Neural cell (in vitro differentiated cells): ENCODE data around the gene CTLA4. TPM values are rescaled to one million over a fixed set of nuclear protein-coding genes. Genes with fewer than 3 reads are reported as not detected.

Experiments used
- H2AFZ ChIP-seq: fragments of 200-600, 300-800 bp; sonication (generic), shearing (Covaris generic); 2 replicates; pipeline ENCODE4 v1.6.0; 2014; ENCODE audit warnings: low read depth, mild to moderate bottlenecking, antibody characterized with exemption, low read length, moderate library complexity
- H3F3A ChIP-seq: fragments of 200-600 bp; shearing (Covaris generic); 2 replicates; pipeline ENCODE4 v1.6.1; 2016; ENCODE audit warnings: mild to moderate bottlenecking, moderate library complexity, mixed read lengths, antibody characterized with exemption, low read length; ENCODE audit not compliant: insufficient read depth, poor library complexity, severe bottlenecking
- H3K27ac ChIP-seq: fragments of 200-600, 300-800 bp; sonication (generic), shearing (Covaris generic); 2 replicates; pipeline ENCODE4 v1.5.1; 2014; ENCODE audit warnings: mild to moderate bottlenecking, low read length, moderate library complexity
- H3K27me3 ChIP-seq: fragments of 300-800, 200-600 bp; sonication (generic), shearing (Covaris generic); 2 replicates; pipeline ENCODE4 v1.6.0; 2014; ENCODE audit warnings: mild to moderate bottlenecking, low read depth, low read length, moderate library complexity; ENCODE audit not compliant: insufficient read depth
- H3K36me3 ChIP-seq: fragments of 300-800, 200-600 bp; sonication (generic), shearing (Covaris generic); 2 replicates; pipeline ENCODE4 v1.5.1; 2014; ENCODE audit warnings: mild to moderate bottlenecking, antibody characterized with exemption, low read length, moderate library complexity; ENCODE audit not compliant: insufficient read depth
- H3K4me2 ChIP-seq: fragments of 300-800, 200-600 bp; sonication (generic), shearing (Covaris generic); 2 replicates; pipeline ENCODE4 v1.6.0; 2014; ENCODE audit warnings: mild to moderate bottlenecking, low read length
- H3K4me3 ChIP-seq: fragments of 300-800, 200-600 bp; sonication (generic), shearing (Covaris generic); 2 replicates; pipeline ENCODE4 v1.5.1; 2014; ENCODE audit warnings: mild to moderate bottlenecking, low read length, moderate library complexity
- H3K79me2 ChIP-seq: fragments of 200-600 bp; shearing (Covaris generic); replicated peaks from 2 replicates; pipeline ENCODE4 v1.6.0; 2014; ENCODE audit warnings: mild to moderate bottlenecking, low read length, moderate library complexity; ENCODE audit not compliant: insufficient read depth
- H3K9ac ChIP-seq: fragments of 300-800, 200-600 bp; sonication (generic), shearing (Covaris generic); 2 replicates; pipeline ENCODE4 v1.6.1; 2016; ENCODE audit warnings: mild to moderate bottlenecking, low read length, mixed read lengths
- H3K9me2 ChIP-seq: fragments of 200-600 bp; shearing (Covaris generic); 2 replicates; pipeline ENCODE4 v1.6.1; 2016; ENCODE audit warnings: mild to moderate bottlenecking, low read length, mixed read lengths; ENCODE audit not compliant: insufficient read depth
- H3K9me3 ChIP-seq: fragments of 200-600, 300-800 bp; sonication (generic), shearing (Covaris generic); 2 replicates; pipeline ENCODE4 v1.6.1; 2016; ENCODE audit warnings: mild to moderate bottlenecking, mixed run types, low read length, moderate library complexity, mixed read lengths
- H4K20me1 ChIP-seq: fragments of 200-600 bp; shearing (Covaris generic); 2 replicates; pipeline ENCODE4 v1.6.1; 2016; ENCODE audit warnings: mild to moderate bottlenecking, mixed run types; ENCODE audit not compliant: insufficient read depth
- CTCF ChIP-seq: fragments of 450-650 bp; IDR thresholded peaks from 2 replicates; pipeline ENCODE4 v1.5.1; 2014; ENCODE audit warnings: antibody characterized with exemption, mild to moderate bottlenecking, moderate library complexity; ENCODE audit not compliant: poor library complexity, severe bottlenecking
- EP300 ChIP-seq: fragments of 450-650 bp; conservative IDR thresholded peaks from 2 replicates; pipeline ENCODE4 v1.6.1; 2014; ENCODE audit warnings: antibody characterized with exemption, mild to moderate bottlenecking, moderate library complexity; ENCODE audit not compliant: poor library complexity, severe bottlenecking
- EZH2 ChIP-seq: fragments of 200-600, 300-800 bp; shearing (Covaris generic), sonication (generic); IDR thresholded peaks from 2 replicates; pipeline ENCODE4 v1.6.1; 2014; ENCODE audit warnings: antibody characterized with exemption, low read length, borderline replicate concordance, mild to moderate bottlenecking; ENCODE audit not compliant: insufficient read depth, poor library complexity, severe bottlenecking
- MXI1 ChIP-seq: fragments of 450-650 bp; conservative IDR thresholded peaks from 2 replicates; pipeline ENCODE4 v1.6.1; 2014; ENCODE audit warnings: antibody characterized with exemption, mild to moderate bottlenecking; ENCODE audit not compliant: poor library complexity, severe bottlenecking
- POLR2AphosphoS5 ChIP-seq: IDR thresholded peaks from 2 replicates; pipeline ENCODE4 v1.6.1; 2012
- RAD21 ChIP-seq: fragments of 450-650 bp; conservative IDR thresholded peaks from 2 replicates; pipeline ENCODE4 v1.6.1; 2014; ENCODE audit warnings: antibody characterized with exemption, mild to moderate bottlenecking, moderate library complexity
- SMC3 ChIP-seq: fragments of 450-650 bp; conservative IDR thresholded peaks from 2 replicates; pipeline ENCODE4 v1.6.1; 2014; ENCODE audit warnings: antibody characterized with exemption, mild to moderate bottlenecking, moderate library complexity; ENCODE audit not compliant: poor library complexity
- TAF1 ChIP-seq: IDR thresholded peaks from 2 replicates; pipeline ENCODE4 v1.6.1; 2012; ENCODE audit warnings: low read depth
- polyA plus RNA-seq: library from polyadenylated mRNA; depleted of rRNA; stranded (reverse); fragments of >200 nt; gene quantifications from 2 replicates; pipeline ENCODE4 v1.2.3, GENCODE V29; 2014
- TF ChIP-seq, protein P1 (sequence below): IDR thresholded peaks from 2 replicates; pipeline ENCODE4 v1.6.1; 2012; ENCODE audit warnings: borderline replicate concordance

Gene CTLA4
- polyA plus RNA-seq, 1 donor from 2014 or later = not detected

DNA sequence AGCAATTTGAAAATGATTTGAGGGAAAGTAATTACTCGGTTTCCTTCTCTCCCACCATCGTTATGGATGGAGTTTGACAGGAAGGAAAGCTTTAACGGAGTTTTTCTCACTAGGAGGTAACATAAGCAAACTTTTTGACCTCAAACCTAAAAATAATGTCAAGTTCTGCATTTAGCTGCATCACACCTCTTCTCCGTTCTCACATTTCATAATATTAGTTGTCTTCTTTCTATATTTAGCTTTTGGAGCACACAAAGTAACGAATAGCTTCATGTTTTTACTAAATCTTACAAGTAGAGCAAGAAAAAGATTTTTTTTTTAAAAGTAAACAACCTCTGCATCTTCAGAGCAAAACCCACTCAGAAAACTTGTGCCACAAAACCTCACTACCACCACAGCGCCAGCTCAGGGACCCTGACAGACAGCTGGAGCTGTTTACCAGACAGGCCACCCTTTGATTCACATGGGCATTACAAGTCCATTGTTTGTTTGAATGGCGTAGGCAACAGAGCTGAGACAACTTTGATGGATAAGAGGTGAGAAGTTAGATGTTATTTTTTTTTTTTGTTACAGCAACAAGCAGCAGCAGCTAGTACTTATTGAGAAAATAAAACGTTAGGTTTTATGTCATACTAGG lies 47.1 kb downstream of the CTLA4 start:
- no peaks in the 10 kb centered on the region for H3F3A ChIP-seq
- H3K27ac ChIP-seq = no peak overlapping the region

GRCh38 chr2:203915256-203915655 lies 47.7 kb downstream of the CTLA4 start:
- Histone ChIP-seq H4K20me1 (no peaks in the 10 kb centered on the region), H3K36me3 (no peaks in the 10 kb centered on the region), H3K27ac (no peak overlapping the region), H3K9me2 (no peaks in the 10 kb centered on the region), H3K4me3 (no peak overlapping the region), H3F3A (no peaks in the 10 kb centered on the region), H2AFZ (no peak overlapping the region), H3K79me2 (no peaks in the 10 kb centered on the region), H3K9me3 (no peaks in the 10 kb centered on the region), H3K4me2 (no peak overlapping the region), H3K27me3 (no peaks in the 10 kb centered on the region), H3K9ac (no peak overlapping the region)
- TF ChIP-seq EZH2 (no peak), SMC3 (no peak), POLR2AphosphoS5 (no peak)

More for the DNA sequence above, 47.1 kb downstream of the CTLA4 start:
- H3K9me3 ChIP-seq = no peaks in the 10 kb centered on the region
- no peak overlapping the region for H3K4me3 ChIP-seq
- no peak for TF ChIP-seq POLR2AphosphoS5
- TF ChIP-seq, protein P1, sequence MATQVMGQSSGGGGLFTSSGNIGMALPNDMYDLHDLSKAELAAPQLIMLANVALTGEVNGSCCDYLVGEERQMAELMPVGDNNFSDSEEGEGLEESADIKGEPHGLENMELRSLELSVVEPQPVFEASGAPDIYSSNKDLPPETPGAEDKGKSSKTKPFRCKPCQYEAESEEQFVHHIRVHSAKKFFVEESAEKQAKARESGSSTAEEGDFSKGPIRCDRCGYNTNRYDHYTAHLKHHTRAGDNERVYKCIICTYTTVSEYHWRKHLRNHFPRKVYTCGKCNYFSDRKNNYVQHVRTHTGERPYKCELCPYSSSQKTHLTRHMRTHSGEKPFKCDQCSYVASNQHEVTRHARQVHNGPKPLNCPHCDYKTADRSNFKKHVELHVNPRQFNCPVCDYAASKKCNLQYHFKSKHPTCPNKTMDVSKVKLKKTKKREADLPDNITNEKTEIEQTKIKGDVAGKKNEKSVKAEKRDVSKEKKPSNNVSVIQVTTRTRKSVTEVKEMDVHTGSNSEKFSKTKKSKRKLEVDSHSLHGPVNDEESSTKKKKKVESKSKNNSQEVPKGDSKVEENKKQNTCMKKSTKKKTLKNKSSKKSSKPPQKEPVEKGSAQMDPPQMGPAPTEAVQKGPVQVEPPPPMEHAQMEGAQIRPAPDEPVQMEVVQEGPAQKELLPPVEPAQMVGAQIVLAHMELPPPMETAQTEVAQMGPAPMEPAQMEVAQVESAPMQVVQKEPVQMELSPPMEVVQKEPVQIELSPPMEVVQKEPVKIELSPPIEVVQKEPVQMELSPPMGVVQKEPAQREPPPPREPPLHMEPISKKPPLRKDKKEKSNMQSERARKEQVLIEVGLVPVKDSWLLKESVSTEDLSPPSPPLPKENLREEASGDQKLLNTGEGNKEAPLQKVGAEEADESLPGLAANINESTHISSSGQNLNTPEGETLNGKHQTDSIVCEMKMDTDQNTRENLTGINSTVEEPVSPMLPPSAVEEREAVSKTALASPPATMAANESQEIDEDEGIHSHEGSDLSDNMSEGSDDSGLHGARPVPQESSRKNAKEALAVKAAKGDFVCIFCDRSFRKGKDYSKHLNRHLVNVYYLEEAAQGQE = no peak
- TF ChIP-seq MXI1 = no peak
- no peak for TF ChIP-seq EZH2
- TF ChIP-seq TAF1 = no peak
- no peak for TF ChIP-seq SMC3
- TF ChIP-seq EP300 = no peak
- no peak for TF ChIP-seq RAD21
- no peaks in the 10 kb centered on the region for H3K79me2 ChIP-seq
- no peaks in the 10 kb centered on the region for H3K27me3 ChIP-seq
- no peaks in the 10 kb centered on the region for H4K20me1 ChIP-seq
- H3K9ac ChIP-seq = no peak overlapping the region
- no peaks in the 10 kb centered on the region for H3K9me2 ChIP-seq
- no peak overlapping the region for H3K4me2 ChIP-seq
- no peak overlapping the region for H2AFZ ChIP-seq
- H3K36me3 ChIP-seq = no peaks in the 10 kb centered on the region

- H2AFZ ChIP-seq = no peak overlapping the region
- H3K27ac ChIP-seq = no peak overlapping the region
- H3K9me3 ChIP-seq = no peaks in the 10 kb centered on the region
- H4K20me1 ChIP-seq = no peaks in the 10 kb centered on the region
- H3K4me3 ChIP-seq = no peak overlapping the region
- no peaks in the 10 kb centered on the region for H3K79me2 ChIP-seq
- no peaks in the 10 kb centered on the region for H3K9me2 ChIP-seq
- H3K27me3 ChIP-seq = no peaks in the 10 kb centered on the region
- no peak for TF ChIP-seq EZH2
- no peak for TF ChIP-seq SMC3
- TF ChIP-seq CTCF = no peak
- TF ChIP-seq MXI1 = no peak
- TF ChIP-seq RAD21 = no peak
- TF ChIP-seq TAF1 = no peak
- TF ChIP-seq EP300 = no peak
- TF ChIP-seq, protein P1 = no peak
- TF ChIP-seq POLR2AphosphoS5 = no peak
- no peak overlapping the region for H3K4me2 ChIP-seq
- H3K36me3 ChIP-seq = no peaks in the 10 kb centered on the region
- H3F3A ChIP-seq = no peaks in the 10 kb centered on the region
- no peak overlapping the region for H3K9ac ChIP-seq
Measured at GRCh38 chr2:203916756-203917155, 49.2 kb downstream of the CTLA4 start.
